ENCODE results near the gene BEST4. TPM values are rescaled to one million over a fixed set of nuclear protein-coding genes. Genes with fewer than 3 reads are reported as not detected.

BEST4 gene
- total and polyA plus RNA-seq, 5 donors = 0.14 to 0.28 (median 0.18) TPM

- peak overlapping the region; percentile 98 for H3K27ac ChIP-seq (ENCODE audit: low read length)
- H3K4me1 ChIP-seq (ENCODE audit: control insufficient read depth, insufficient read depth, low read length) = peaks cover 41% of the 10 kb centered on the region
- H3K9me3 ChIP-seq (ENCODE audit: control insufficient read depth, low read length) = no peaks in the 10 kb centered on the region
- peak; percentile 98 to 99 (median 99) for DNase-seq
- 6% methylated on average over 16 of the region's 16 CpGs for WGBS
- intact Hi-C loops (cut with DNase I) = no loop called here
- peak; percentile 84 to 86 for ATAC-seq
- no peaks in the 10 kb centered on the region for H3K27me3 ChIP-seq (ENCODE audit: control insufficient read depth, insufficient read depth)
- H3K4me3 ChIP-seq (ENCODE audit: low read length) = no peak overlapping the region
Measured at GRCh38 chr1:44807364-44808062, 19.5 kb upstream of the BEST4 start.

GRCh38 chr1:44806704-44807363 lies 18.9 kb upstream of the BEST4 start, which contains the start of gene DYNLT4:
TSS of gene DYNLT4 (minus strand) at chr1:44807351. CDS start at chr1:44806668, 683 bp downstream.
- Histone ChIP-seq H3K4me1 (ENCODE audit: control insufficient read depth, insufficient read depth, low read length) (peaks cover 47% of the 10 kb centered on the region), H3K27ac (ENCODE audit: low read length) (peak within 1 kb of the TSS; percentile 98), H3K27me3 (ENCODE audit: control insufficient read depth, insufficient read depth) (no peaks in the 10 kb centered on the region), H3K4me3 (ENCODE audit: low read length) (no peak within 1 kb of the TSS), H3K9me3 (ENCODE audit: control insufficient read depth, low read length) (no peaks in the 10 kb centered on the region)
- intact Hi-C loops (cut with DNase I) = no loop called here
- ATAC-seq (no peak), DNase-seq (peak in 1 of 3 donors; percentile 53)
- WGBS = 37% methylated on average over 7 of the region's 7 CpGs

GRCh38 chr1:44806025-44806703 lies 18.2 kb upstream of the BEST4 start:
- Histone ChIP-seq H3K9me3 (ENCODE audit: control insufficient read depth, low read length) (no peaks in the 10 kb centered on the region), H3K27me3 (ENCODE audit: control insufficient read depth, insufficient read depth) (no peaks in the 10 kb centered on the region), H3K4me1 (ENCODE audit: control insufficient read depth, insufficient read depth, low read length) (peaks cover 46% of the 10 kb centered on the region), H3K4me3 (ENCODE audit: low read length) (no peak overlapping the region), H3K27ac (ENCODE audit: low read length) (peak overlapping the region; percentile 98)
- ATAC-seq = no peak
- peak in 2 of 3 donors; percentile 69 to 80 for DNase-seq
- intact Hi-C loops (cut with DNase I) = no loop called here
- 83% methylated on average over 70 of the region's 70 CpGs for WGBS

- Histone ChIP-seq H3K4me1 (ENCODE audit: control insufficient read depth, insufficient read depth, low read length) (peaks cover 43% of the 10 kb centered on the region), H3K27ac (ENCODE audit: low read length) (peak overlapping the region; percentile 6), H3K4me3 (ENCODE audit: low read length) (no peak overlapping the region), H3K9me3 (ENCODE audit: control insufficient read depth, low read length) (no peaks in the 10 kb centered on the region), H3K27me3 (ENCODE audit: control insufficient read depth, insufficient read depth) (no peaks in the 10 kb centered on the region)
- 89% methylated on average over 20 of the region's 20 CpGs for WGBS
- DNase-seq (peak in 2 of 3 donors; percentile 59 to 65), ATAC-seq (no peak)
- intact Hi-C loops (cut with DNase I) = no loop called here
Measured at GRCh38 chr1:44805311-44806024, 17.5 kb upstream of the BEST4 start.

- H3K4me1 ChIP-seq (ENCODE audit: control insufficient read depth, insufficient read depth, low read length) = peaks cover 29% of the 10 kb centered on the region
- WGBS = 80% methylated on average over 13 of the region's 13 CpGs
- no peak overlapping the region for H3K4me3 ChIP-seq (ENCODE audit: low read length)
Measured at GRCh38 chr1:44803312-44804095, 15.5 kb upstream of the BEST4 start.

GRCh38 chr1:44803062-44803311 lies 15.0 kb upstream of the BEST4 start:
- WGBS = 80% methylated on average over 9 of the region's 9 CpGs
- Histone ChIP-seq H3K9me3 (ENCODE audit: control insufficient read depth, low read length) (no peaks in the 10 kb centered on the region), H3K27me3 (ENCODE audit: control insufficient read depth, insufficient read depth) (no peaks in the 10 kb centered on the region), H3K4me1 (ENCODE audit: control insufficient read depth, insufficient read depth, low read length) (peaks cover 27% of the 10 kb centered on the region), H3K27ac (ENCODE audit: low read length) (no peak overlapping the region), H3K4me3 (ENCODE audit: low read length) (no peak overlapping the region)
- intact Hi-C loops (cut with DNase I) = no loop called here
- DNase-seq (no peak), ATAC-seq (no peak)

More at GRCh38 chr1:44803312-44804095, 15.5 kb upstream of the BEST4 start:
- ATAC-seq = no peak
- no peak overlapping the region for H3K27ac ChIP-seq (ENCODE audit: low read length)
- no peaks in the 10 kb centered on the region for H3K27me3 ChIP-seq (ENCODE audit: control insufficient read depth, insufficient read depth)
- no peaks in the 10 kb centered on the region for H3K9me3 ChIP-seq (ENCODE audit: control insufficient read depth, low read length)
- intact Hi-C loops (cut with DNase I) = no loop called here
- DNase-seq = peak in 2 of 3 donors; percentile 34 to 60

GRCh38 chr1:44802306-44803061 lies 14.5 kb upstream of the BEST4 start:
- DNase-seq (peak; percentile 33 to 73 (median 70)), ATAC-seq (no peak)
- H3K4me3 ChIP-seq (ENCODE audit: low read length) = peak overlapping the region; percentile 28
- intact Hi-C loops (cut with DNase I) = no loop called here
- WGBS = 67% methylated on average over 13 of the region's 13 CpGs
- H3K27me3 ChIP-seq (ENCODE audit: control insufficient read depth, insufficient read depth) = no peaks in the 10 kb centered on the region
- no peaks in the 10 kb centered on the region for H3K9me3 ChIP-seq (ENCODE audit: control insufficient read depth, low read length)
- peaks cover 22% of the 10 kb centered on the region for H3K4me1 ChIP-seq (ENCODE audit: control insufficient read depth, insufficient read depth, low read length)
- H3K27ac ChIP-seq (ENCODE audit: low read length) = peak overlapping the region; percentile 37

- intact Hi-C loops (cut with DNase I) = loop anchor here in 1 of 4 donors (2.0 kb wide), 1 partner anchor 17 kb away; no protein-coding TSS in a partner anchor
Measured at GRCh38 chr1:44801491-44802305, 13.7 kb upstream of the BEST4 start.

More at GRCh38 chr1:44801491-44802305, 13.7 kb upstream of the BEST4 start:
- Histone ChIP-seq H3K9me3 (ENCODE audit: control insufficient read depth, low read length) (no peaks in the 10 kb centered on the region), H3K27me3 (ENCODE audit: control insufficient read depth, insufficient read depth) (no peaks in the 10 kb centered on the region), H3K4me3 (ENCODE audit: low read length) (peak overlapping the region; percentile 28), H3K4me1 (ENCODE audit: control insufficient read depth, insufficient read depth, low read length) (peaks cover 15% of the 10 kb centered on the region), H3K27ac (ENCODE audit: low read length) (peak overlapping the region; percentile 37)
- WGBS = 41% methylated on average over 13 of the region's 13 CpGs
- DNase-seq (peak; percentile 34 to 74 (median 65)), ATAC-seq (no peak)

All from right cardiac atrium (tissue), 5 donors.